K562 (cell line): ENCODE data around the gene TPM4. TPM values are rescaled to one million over a fixed set of nuclear protein-coding genes. Genes with fewer than 3 reads are reported as not detected.

ENCODE experiments used
- CEBPB ChIP-seq: fragments of 450-650 bp; IDR thresholded peaks from 2 replicates; pipeline ENCODE4 v1.6.1; 2016; ENCODE audit warnings: missing genetic modification characterization, missing compliant biosample characterization
- IRF2 ChIP-seq: sonication (generic); formaldehyde crosslinking; IDR thresholded peaks from 2 replicates; pipeline ENCODE4 v1.8.1; 2022; ENCODE audit warnings: mild to moderate bottlenecking, missing genetic modification reagents
- KLF16 ChIP-seq: IDR thresholded peaks from 2 replicates; pipeline ENCODE4 v1.6.1; 2016; ENCODE audit warnings: antibody characterized with exemption
- MAFK ChIP-seq: IDR thresholded peaks from 2 replicates; pipeline ENCODE4 v1.6.1; 2011; ENCODE audit warnings: low read length, improper control_type of control experiment
- NR4A1 ChIP-seq, 2 experiments: fragments of 250-450 bp in 1 of 2; fragments of 450-650 bp in 1 of 2; sonication (Bioruptor Pico) in 1 of 2; IDR thresholded peaks; 2 replicates each; pipeline versions ENCODE4 v1.4.0 to v1.6.1; 2016 to 2020; ENCODE audit warnings: mild to moderate bottlenecking in 2 of 2, missing compliant biosample characterization in 1 of 2, missing genetic modification characterization in 1 of 2, moderate library complexity in 1 of 2
- POLR2A ChIP-seq: fragments of 450-650 bp; conservative IDR thresholded peaks from 2 replicates; pipeline ENCODE4 v1.6.1; 2016
- POU5F1 ChIP-seq: fragments of 150-350 bp; IDR thresholded peaks from 2 replicates; pipeline ENCODE4 v1.6.1; 2014; ENCODE audit warnings: borderline replicate concordance, low read length, low read depth, mild to moderate bottlenecking; ENCODE audit not compliant: partially characterized antibody
- RBM15 ChIP-seq: fragments of 200-400 bp; formaldehyde crosslinking; IDR thresholded peaks from 2 replicates; pipeline ENCODE4 v1.6.1; 2018; ENCODE audit warnings: mild to moderate bottlenecking, low read length, moderate library complexity; ENCODE audit not compliant: insufficient read depth
- SLC30A9 ChIP-seq: fragments of 250-450 bp; sonication (Bioruptor Pico); IDR thresholded peaks from 2 replicates; pipeline ENCODE4 v1.8.0; 2022; ENCODE audit warnings: mild to moderate bottlenecking, moderate library complexity
- SREBF1 ChIP-seq: fragments of 150-350 bp; IDR thresholded peaks from 2 replicates; pipeline ENCODE4 v1.6.1; 2014; ENCODE audit warnings: antibody characterized with exemption, low read depth, low read length, borderline replicate concordance
- TAF15 ChIP-seq: fragments of 200-400 bp; formaldehyde crosslinking; IDR thresholded peaks from 2 replicates; pipeline ENCODE4 v1.6.1; 2017; ENCODE audit warnings: mild to moderate bottlenecking, low read depth, low read length, moderate library complexity
- ZNF431 ChIP-seq: sonication (generic); formaldehyde crosslinking; IDR thresholded peaks from 2 replicates; pipeline ENCODE4 v1.8.0; 2022; ENCODE audit warnings: mild to moderate bottlenecking, missing genetic modification reagents
- ZNF561 ChIP-seq: fragments of 450-650 bp; formaldehyde crosslinking; conservative IDR thresholded peaks from 2 replicates; pipeline ENCODE4 v1.4.0; 2020; ENCODE audit warnings: mild to moderate bottlenecking, moderate library complexity
- ZNF780A ChIP-seq: fragments of 250-450 bp; sonication (Bioruptor Pico); IDR thresholded peaks from 2 replicates; pipeline ENCODE4 v1.5.0; 2021; ENCODE audit warnings: mild to moderate bottlenecking
- ZNF785 ChIP-seq: fragments of 250-450 bp; sonication (Bioruptor Pico); IDR thresholded peaks from 2 replicates; pipeline ENCODE4 v1.4.0; 2020; ENCODE audit warnings: mild to moderate bottlenecking
- polyA plus RNA-seq, 8 experiments: library from polyadenylated mRNA; depleted of rRNA in 4 of 8; stranded (reverse) in 5 of 8; unstranded in 3 of 8; fragments of >200 nt; fragmentation: Nextera tagmentation in 2 of 8; fragmentation: Illumina TruSeq in 1 of 8; extraction: Ambion mirVana in 2 of 8; extraction: Trizol in 1 of 8; gene quantifications; 2 replicates each; pipeline versions ENCODE4 v1.2.1 to v1.2.3, GENCODE V29; 2011 to 2014; ENCODE audit warnings: inconsistent platforms in 1 of 8, missing spikeins in 1 of 8
- total RNA-seq, 7 experiments: library from RNA; depleted of rRNA in 6 of 7; stranded (reverse); fragments of >200 nt in 6 of 7; fragmentation: Illumina TruSeq in 2 of 7; extraction: Trizol in 2 of 7; gene quantifications; 2 replicates each; pipeline versions ENCODE4 v1.2.1 to v1.2.3, GENCODE V29; 2011 to 2021; ENCODE audit warnings: low replicate concordance in 1 of 7
- TF ChIP-seq, protein P1 (sequence below): sonication (generic); formaldehyde crosslinking; IDR thresholded peaks from 2 replicates; pipeline ENCODE4 v1.8.1; 2022; ENCODE audit warnings: missing genetic modification reagents
- TF ChIP-seq, protein P2 (sequence below): fragments of 450-650 bp; conservative IDR thresholded peaks from 2 replicates; pipeline ENCODE4 v1.6.1; 2016; ENCODE audit warnings: missing genetic modification characterization, low read depth, mild to moderate bottlenecking, control low read depth, missing compliant biosample characterization
- TF ChIP-seq, protein P3 (sequence below): fragments of 250-450 bp; sonication (Bioruptor Pico); IDR thresholded peaks from 2 replicates; pipeline ENCODE4 v1.5.0; 2021; ENCODE audit warnings: mild to moderate bottlenecking, moderate library complexity
- TF ChIP-seq, protein P4 (sequence below): sonication (generic); formaldehyde crosslinking; IDR thresholded peaks from 2 replicates; pipeline ENCODE4 v1.8.1; 2022; ENCODE audit warnings: missing genetic modification reagents

TPM4 gene
- total and polyA plus RNA-seq, 9 of the 15 experiments (the other 6 are each of a cell fraction or from before 2014, with no cell fraction given): 28.1 to 111 (median 77.4) TPM

DNA sequence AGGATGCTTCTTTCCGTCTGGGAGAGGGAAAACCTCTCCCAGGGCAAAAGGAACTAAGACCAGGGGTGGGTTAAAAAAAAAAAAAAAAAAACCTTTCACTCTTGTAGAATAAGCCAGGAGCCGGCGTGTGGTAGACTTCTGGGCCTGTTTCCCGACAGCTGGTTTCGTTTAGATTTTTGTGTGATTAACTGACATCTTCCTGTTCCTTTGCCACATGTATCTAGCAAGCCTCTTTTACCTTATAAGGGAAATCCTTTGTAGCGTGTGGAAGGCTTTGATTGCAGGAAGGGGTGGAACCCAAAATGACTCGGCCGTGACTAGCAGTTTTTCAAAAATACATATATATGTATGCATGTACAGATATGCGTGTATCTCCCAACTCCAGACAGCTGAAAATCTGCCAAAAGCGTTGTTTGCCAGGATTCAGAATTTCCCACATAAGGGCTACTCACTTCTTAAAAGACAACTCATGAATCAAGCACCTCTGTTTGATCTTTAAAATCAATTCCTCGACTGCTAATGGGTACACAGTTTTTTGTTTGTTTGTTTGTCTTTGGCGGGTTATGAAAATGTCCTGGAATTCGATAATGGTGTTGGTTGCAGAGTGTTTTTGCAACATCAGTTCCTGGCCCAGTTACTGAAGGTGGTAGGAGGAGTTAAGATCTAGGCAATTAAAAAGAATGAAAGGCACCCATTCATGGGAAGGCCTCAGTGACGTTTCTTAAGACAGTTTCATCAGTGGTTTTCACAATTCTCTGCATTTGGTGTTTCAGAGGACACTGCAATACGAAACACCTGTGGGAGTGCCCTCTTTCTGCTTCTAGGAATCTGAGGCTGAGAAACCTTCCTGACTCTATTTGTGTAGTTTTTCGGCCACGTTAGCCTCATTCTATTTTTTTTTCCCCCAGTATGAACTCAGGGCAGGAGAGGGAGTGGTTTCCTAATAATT is 2.7 kb downstream of the TPM4 start (continued):
- TF ChIP-seq RBM15 (no peak), KLF16 (peak; percentile 89), POU5F1 (no peak), ZNF785 (CRISPR knock-in tag) (no peak), CEBPB (tag) (peak; percentile 79), NR4A1 (CRISPR knock-in tag; IDR thresholded peaks at IDR 0.05) (no peak), NR4A1 (tag; IDR thresholded peaks at IDR 0.05) (peak; percentile 64; the same call in 1 of the 2 replicates), ZNF780A (CRISPR knock-in tag) (no peak), IRF2 (CRISPR knock-in tag) (no peak), ZNF561 (no peak), MAFK (peak; percentile 89), TAF15 (no peak), SLC30A9 (CRISPR knock-in tag) (no peak), SREBF1 (no peak), POLR2A (no peak), ZNF431 (CRISPR knock-in tag) (no peak)
- TF ChIP-seq, protein P1, sequence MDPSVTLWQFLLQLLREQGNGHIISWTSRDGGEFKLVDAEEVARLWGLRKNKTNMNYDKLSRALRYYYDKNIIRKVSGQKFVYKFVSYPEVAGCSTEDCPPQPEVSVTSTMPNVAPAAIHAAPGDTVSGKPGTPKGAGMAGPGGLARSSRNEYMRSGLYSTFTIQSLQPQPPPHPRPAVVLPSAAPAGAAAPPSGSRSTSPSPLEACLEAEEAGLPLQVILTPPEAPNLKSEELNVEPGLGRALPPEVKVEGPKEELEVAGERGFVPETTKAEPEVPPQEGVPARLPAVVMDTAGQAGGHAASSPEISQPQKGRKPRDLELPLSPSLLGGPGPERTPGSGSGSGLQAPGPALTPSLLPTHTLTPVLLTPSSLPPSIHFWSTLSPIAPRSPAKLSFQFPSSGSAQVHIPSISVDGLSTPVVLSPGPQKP (CRISPR knock-in tag): no peak
- TF ChIP-seq, protein P2, sequence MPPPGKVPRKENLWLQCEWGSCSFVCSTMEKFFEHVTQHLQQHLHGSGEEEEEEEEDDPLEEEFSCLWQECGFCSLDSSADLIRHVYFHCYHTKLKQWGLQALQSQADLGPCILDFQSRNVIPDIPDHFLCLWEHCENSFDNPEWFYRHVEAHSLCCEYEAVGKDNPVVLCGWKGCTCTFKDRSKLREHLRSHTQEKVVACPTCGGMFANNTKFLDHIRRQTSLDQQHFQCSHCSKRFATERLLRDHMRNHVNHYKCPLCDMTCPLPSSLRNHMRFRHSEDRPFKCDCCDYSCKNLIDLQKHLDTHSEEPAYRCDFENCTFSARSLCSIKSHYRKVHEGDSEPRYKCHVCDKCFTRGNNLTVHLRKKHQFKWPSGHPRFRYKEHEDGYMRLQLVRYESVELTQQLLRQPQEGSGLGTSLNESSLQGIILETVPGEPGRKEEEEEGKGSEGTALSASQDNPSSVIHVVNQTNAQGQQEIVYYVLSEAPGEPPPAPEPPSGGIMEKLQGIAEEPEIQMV (tag): no peak
- TF ChIP-seq, protein P3, sequence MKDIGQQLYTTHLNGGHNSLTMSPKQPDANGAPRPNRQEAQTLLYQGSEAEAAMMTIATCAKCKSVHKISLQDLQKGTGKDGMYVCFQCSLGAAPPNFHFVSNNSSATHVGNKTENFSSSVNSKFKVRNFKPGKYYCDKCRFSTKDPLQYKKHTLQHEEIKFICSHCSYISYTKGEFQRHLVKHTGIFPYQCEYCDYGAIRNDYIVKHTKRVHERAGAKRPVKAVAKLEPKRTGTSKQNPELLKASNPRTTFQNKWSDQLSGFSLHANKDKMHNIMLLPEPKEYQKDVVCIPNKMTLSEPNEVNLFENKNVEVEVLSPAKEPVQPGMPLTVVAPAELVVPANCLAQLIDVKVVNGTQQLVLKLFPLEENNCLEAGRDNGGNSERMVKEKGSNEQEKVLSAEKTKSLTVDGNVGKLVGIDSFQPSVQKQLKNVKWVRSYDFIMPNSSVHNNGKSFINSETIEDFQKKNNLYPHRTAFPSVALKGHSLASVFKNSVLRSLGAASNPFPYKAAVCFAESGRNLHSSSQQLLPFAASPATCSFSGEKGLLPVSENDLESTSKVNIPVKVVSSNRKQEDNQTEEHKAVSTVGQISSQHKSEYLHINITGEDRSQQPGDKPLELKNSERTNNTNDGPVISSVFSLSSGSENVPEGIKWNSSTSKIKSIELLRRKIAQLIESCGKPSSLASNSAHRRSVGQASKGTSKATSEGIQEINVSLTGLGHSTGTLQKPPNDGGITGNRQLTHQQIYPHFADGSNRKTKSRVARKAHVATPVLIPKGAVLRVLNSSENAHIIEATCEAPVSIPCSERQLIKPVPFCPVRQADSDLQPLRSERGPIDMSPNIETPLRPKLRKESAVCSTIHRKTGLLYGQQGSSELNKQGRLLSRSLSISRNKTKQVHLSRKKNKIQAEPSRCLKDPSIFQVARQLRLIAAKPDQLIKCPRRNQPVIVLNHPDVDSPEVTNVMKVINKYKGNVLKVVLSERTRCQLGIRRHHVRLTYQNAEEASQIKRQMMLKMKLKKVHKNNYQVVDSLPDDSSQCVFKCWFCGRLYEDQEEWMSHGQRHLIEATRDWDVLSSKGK (CRISPR knock-in tag): no peak
- TF ChIP-seq, protein P4, sequence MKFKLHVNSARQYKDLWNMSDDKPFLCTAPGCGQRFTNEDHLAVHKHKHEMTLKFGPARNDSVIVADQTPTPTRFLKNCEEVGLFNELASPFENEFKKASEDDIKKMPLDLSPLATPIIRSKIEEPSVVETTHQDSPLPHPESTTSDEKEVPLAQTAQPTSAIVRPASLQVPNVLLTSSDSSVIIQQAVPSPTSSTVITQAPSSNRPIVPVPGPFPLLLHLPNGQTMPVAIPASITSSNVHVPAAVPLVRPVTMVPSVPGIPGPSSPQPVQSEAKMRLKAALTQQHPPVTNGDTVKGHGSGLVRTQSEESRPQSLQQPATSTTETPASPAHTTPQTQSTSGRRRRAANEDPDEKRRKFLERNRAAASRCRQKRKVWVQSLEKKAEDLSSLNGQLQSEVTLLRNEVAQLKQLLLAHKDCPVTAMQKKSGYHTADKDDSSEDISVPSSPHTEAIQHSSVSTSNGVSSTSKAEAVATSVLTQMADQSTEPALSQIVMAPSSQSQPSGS (CRISPR knock-in tag): no peak
